Tibial nerve (tissue), 4 donors: ENCODE data around the gene FUT4.

Source experiments
- EP300 ChIP-seq, 2 donors: sonication (generic); formaldehyde crosslinking; IDR thresholded peaks; one replicate each; pipeline ENCODE4 v1.6.1; 2017; ENCODE audit warnings: antibody characterized with exemption in 2 of 2, mild to moderate bottlenecking in 1 of 2
- POLR2A ChIP-seq, 2 donors: fragments of 450-650 bp; IDR thresholded peaks; one replicate each; pipeline ENCODE4 v1.6.1; 2017; ENCODE audit warnings: antibody characterized with exemption in 2 of 2, mild to moderate bottlenecking in 2 of 2, moderate library complexity in 2 of 2
- TF ChIP-seq, protein P1 (sequence below), 5 experiments: fragments of 200-600 bp in 3 of 5; fragments of 450-650 bp in 2 of 5; sonication (generic) in 3 of 5; IDR thresholded peaks; one replicate each; pipeline ENCODE4 v1.5.1; 2016 to 2019; ENCODE audit warnings: antibody characterized with exemption in 5 of 5, mild to moderate bottlenecking in 3 of 5, moderate library complexity in 2 of 5

DNA sequence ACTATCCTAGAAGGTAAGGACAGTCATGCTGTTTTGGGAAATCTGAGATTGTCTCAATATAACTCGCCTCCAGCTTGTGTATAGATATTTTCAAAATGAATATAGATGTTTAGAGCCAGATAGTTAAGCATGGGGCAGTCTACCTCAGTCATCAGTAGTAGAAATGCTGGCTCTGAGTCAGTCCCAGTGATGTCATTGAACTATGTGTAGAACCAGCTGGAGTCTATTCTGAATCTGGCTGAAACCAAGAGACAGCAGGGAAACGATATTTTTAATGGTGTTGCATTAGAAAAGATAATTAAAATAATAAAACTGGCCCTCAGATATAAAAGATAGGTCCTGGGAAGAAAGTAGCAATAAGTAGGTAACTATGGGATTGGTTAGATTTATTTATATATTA, 49.3 kb downstream of the FUT4 start:
- TF ChIP-seq, protein P1, sequence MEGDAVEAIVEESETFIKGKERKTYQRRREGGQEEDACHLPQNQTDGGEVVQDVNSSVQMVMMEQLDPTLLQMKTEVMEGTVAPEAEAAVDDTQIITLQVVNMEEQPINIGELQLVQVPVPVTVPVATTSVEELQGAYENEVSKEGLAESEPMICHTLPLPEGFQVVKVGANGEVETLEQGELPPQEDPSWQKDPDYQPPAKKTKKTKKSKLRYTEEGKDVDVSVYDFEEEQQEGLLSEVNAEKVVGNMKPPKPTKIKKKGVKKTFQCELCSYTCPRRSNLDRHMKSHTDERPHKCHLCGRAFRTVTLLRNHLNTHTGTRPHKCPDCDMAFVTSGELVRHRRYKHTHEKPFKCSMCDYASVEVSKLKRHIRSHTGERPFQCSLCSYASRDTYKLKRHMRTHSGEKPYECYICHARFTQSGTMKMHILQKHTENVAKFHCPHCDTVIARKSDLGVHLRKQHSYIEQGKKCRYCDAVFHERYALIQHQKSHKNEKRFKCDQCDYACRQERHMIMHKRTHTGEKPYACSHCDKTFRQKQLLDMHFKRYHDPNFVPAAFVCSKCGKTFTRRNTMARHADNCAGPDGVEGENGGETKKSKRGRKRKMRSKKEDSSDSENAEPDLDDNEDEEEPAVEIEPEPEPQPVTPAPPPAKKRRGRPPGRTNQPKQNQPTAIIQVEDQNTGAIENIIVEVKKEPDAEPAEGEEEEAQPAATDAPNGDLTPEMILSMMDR (IDR thresholded peaks at IDR 0.05) = no peak
- TF ChIP-seq POLR2A (IDR thresholded peaks at IDR 0.05) (no peak), EP300 (IDR thresholded peaks at IDR 0.05) (no peak)
